ENCODE results near the gene SHB. TPM values are rescaled to one million over a fixed set of nuclear protein-coding genes. Genes with fewer than 3 reads are reported as not detected.

Gene SHB
- total RNA-seq, 4 donors from 2014 or later, result 17.7 to 31.4 (median 24.2) TPM

DNA sequence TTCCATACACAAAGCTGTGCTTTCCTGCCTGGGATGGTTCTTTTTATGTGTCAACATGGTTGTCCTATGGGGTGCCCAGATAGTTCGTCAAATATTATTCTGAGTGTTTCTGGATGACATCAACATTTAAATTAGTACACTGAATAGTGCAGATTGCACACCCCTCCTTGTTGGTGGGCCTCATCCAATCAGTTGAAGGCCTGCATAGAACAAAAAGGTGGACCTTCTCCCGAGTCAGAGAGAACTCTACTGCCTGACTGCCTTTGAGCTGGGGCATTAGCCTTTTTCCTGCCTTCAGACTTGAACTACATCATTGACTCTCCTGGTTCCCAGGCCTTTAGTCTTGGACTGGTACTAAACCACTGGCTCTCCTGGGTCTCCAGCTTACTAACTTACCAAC, 80.4 kb downstream of the SHB start:
- H3K4me3 ChIP-seq, result no peak overlapping the region
- no peaks in the 10 kb centered on the region for H3K9me3 ChIP-seq
- no peaks in the 10 kb centered on the region for H3K27me3 ChIP-seq
- no peak overlapping the region for H3K27ac ChIP-seq
- H3K36me3 ChIP-seq, result peaks cover 0 to 6% (median 0%) of the 10 kb centered on the region in 3 donors
- TF ChIP-seq CTCF (IDR thresholded peaks at IDR 0.05) (no peak), POLR2A (IDR thresholded peaks at IDR 0.05) (no peak)
- no peak for DNase-seq
- H3K4me1 ChIP-seq, result peaks cover 7 to 46% (median 12%) of the 10 kb centered on the region in 3 donors
- intact Hi-C loops (cut with DNase I), result no loop called here
- 50 to 75% methylated on average over 2 of the region's 2 CpGs for WGBS, 2 donors

- intact Hi-C loops (cut with DNase I), result no loop called here
- TF ChIP-seq POLR2A (IDR thresholded peaks at IDR 0.05), result no peak
- Histone ChIP-seq H3K9me3 (no peaks in the 10 kb centered on the region), H3K4me1 (peaks cover 7 to 41% (median 12%) of the 10 kb centered on the region in 3 donors), H3K27ac (no peak overlapping the region), H3K36me3 (peaks cover 0 to 6% (median 0%) of the 10 kb centered on the region in 3 donors), H3K4me3 (no peak overlapping the region), H3K27me3 (no peaks in the 10 kb centered on the region)
- 82 to 85% methylated on average over 4 to 5 of the region's 5 CpGs for WGBS, 2 donors
- DNase-seq, result no peak
These were observed 81.0 kb downstream of the SHB start for GRCh38 chr9:37988041-37988440.

DNA sequence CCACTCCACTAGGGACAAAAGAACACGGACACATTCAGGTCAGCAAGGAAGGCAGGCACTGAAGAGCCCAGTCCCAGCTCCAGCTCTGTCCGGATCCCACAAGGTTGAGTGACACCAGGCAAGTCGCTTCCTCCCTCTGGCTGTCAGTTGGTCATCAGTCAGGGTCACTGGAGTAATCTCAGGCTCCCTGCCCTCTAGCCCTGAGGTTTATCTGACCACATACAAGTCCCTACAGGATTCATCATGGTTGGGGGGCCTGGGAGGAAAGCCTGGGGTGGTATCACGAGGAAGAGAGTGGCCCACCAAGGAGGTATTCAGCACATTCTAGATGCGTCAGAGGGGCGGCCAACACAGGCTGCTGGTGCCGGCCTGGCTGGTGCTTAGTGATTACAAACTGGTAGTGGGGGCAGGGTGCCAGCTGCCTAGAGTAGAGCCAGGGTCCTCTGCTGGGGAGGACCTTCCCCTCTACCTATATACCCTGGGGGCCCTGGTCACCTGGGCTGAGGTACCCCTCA, 81.5 kb downstream of the SHB start:
- intact Hi-C loops (cut with DNase I), result no loop called here
- DNase-seq, result no peak

GRCh38 chr9:37986771-37987258, 82.2 kb downstream of the SHB start:
- Histone ChIP-seq H3K36me3 (no peaks in the 10 kb centered on the region), H3K9me3 (no peaks in the 10 kb centered on the region), H3K27ac (no peak overlapping the region), H3K4me3 (no peak overlapping the region), H3K4me1 (peaks cover 7 to 36% (median 12%) of the 10 kb centered on the region in 3 donors), H3K27me3 (no peaks in the 10 kb centered on the region)
- no peak for DNase-seq
- TF ChIP-seq CTCF (IDR thresholded peaks at IDR 0.05), result no peak
- TF ChIP-seq POLR2A (IDR thresholded peaks at IDR 0.05), result no peak
- WGBS, 2 donors, result 40 to 72% methylated on average over 2 to 5 of the region's 15 CpGs
- intact Hi-C loops (cut with DNase I), result no loop called here

More for the DNA sequence above, 81.5 kb downstream of the SHB start:
- H3K4me3 ChIP-seq, result no peak overlapping the region
- H3K36me3 ChIP-seq, result peaks cover 0 to under 1% (median 0%) of the 10 kb centered on the region in 3 donors
- H3K9me3 ChIP-seq, result no peaks in the 10 kb centered on the region
- H3K27me3 ChIP-seq, result no peaks in the 10 kb centered on the region
- no peak overlapping the region for H3K27ac ChIP-seq
- TF ChIP-seq CTCF (IDR thresholded peaks at IDR 0.05) (no peak), POLR2A (IDR thresholded peaks at IDR 0.05) (no peak)
- peaks cover 7 to 36% (median 12%) of the 10 kb centered on the region in 3 donors for H3K4me1 ChIP-seq
- 50 to 84% methylated on average over 1 to 5 of the region's 7 CpGs for WGBS, 2 donors

- Histone ChIP-seq H3K36me3 (no peaks in the 10 kb centered on the region), H3K27ac (no peak overlapping the region), H3K4me3 (no peak overlapping the region), H3K27me3 (no peaks in the 10 kb centered on the region), H3K4me1 (peaks cover 7 to 36% (median 12%) of the 10 kb centered on the region in 3 donors), H3K9me3 (no peaks in the 10 kb centered on the region)
- intact Hi-C loops (cut with DNase I), result no loop called here
- no peak for DNase-seq
- TF ChIP-seq CTCF (IDR thresholded peaks at IDR 0.05) (no peak), POLR2A (IDR thresholded peaks at IDR 0.05) (no peak)
- WGBS, 2 donors, result 83 to 92% methylated on average over 3 of the region's 4 CpGs
These were observed 83.0 kb downstream of the SHB start for GRCh38 chr9:37986001-37986400.
